Sigmoid colon (tissue), 4 donors: ENCODE results near the gene FTCDNL1.

Source experiments
- CTCF ChIP-seq, 4 experiments: fragments of 450-650 bp in 3 of 4; fragments of 200-600 bp in 1 of 4; IDR thresholded peaks; one replicate each; pipeline ENCODE4 v1.5.1; 2016 to 2019; ENCODE audit warnings: antibody characterized with exemption in 4 of 4, mild to moderate bottlenecking in 3 of 4, moderate library complexity in 2 of 4
- EP300 ChIP-seq, 4 donors: sonication (generic); formaldehyde crosslinking; IDR thresholded peaks; one replicate each; pipeline ENCODE4 v1.6.1; 2017; ENCODE audit warnings: antibody characterized with exemption in 4 of 4
- POLR2A ChIP-seq, 2 donors: fragments of 450-650 bp; IDR thresholded peaks; one replicate each; pipeline ENCODE4 v1.6.1; 2016; ENCODE audit warnings: antibody characterized with exemption in 2 of 2, mild to moderate bottlenecking in 2 of 2, moderate library complexity in 2 of 2

GRCh38 chr2:199807966-199808365 is 43.0 kb downstream of the FTCDNL1 start:
- TF ChIP-seq CTCF (IDR thresholded peaks at IDR 0.05): no peak
- no peak for TF ChIP-seq EP300 (IDR thresholded peaks at IDR 0.05)
- no peak for TF ChIP-seq POLR2A (IDR thresholded peaks at IDR 0.05)
